ENCODE data around the gene ATRN.

ATRN gene

DNA sequence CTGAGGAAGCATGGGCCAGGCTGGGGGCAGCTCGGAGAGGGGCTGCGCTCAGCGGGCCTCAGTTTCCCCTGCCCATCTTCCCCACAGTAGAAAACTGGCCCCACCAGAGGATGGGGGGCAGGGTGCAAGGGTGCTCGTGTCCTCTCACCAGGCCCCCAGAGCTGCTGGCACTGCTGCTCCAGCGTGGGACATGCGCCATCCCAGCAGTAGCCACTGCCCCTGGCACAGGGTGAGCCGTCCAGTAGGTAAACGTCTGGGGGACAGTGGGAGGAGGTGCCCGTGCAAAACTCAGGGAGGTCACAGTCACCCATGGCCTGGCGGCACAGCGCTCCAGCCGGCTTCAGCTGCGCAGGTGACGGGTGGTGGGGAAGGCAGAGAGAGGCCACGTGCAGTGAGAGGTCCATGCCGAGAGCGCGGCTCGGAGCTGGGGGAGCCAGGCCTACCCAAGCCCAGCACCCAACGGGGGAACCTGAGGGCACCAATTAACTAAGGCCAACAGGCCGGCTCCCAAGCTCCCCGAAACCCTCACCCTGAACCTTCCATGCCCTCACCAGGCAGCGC lies 201.2 kb downstream of the ATRN start:
- H4K8ac ChIP-seq (ENCODE audit: low read depth, low read length): no peak overlapping the region
- no peak overlapping the region for H3K23ac ChIP-seq (ENCODE audit: low read length)
- no peak for DNase-seq
- H2AFZ ChIP-seq (ENCODE audit: insufficient read depth, low read length, poor library complexity): no peak overlapping the region
- H4K12ac ChIP-seq (ENCODE audit: low read depth, low read length): no peak overlapping the region
- H3K27ac ChIP-seq (ENCODE audit: low read depth, low read length): no peak overlapping the region
- no peak overlapping the region for H4K91ac ChIP-seq (ENCODE audit: low read depth, low read length)
- H3K14ac ChIP-seq (ENCODE audit: low read length): no peak overlapping the region
- H2BK5ac ChIP-seq (ENCODE audit: low read depth, low read length, poor library complexity): no peak overlapping the region
- H3K36me3 ChIP-seq (ENCODE audit: control insufficient read depth in 1 of 2, insufficient read depth in 2 of 2, low read length in 2 of 2): peaks cover 4 to 5% of the 10 kb centered on the region in 2 experiments
- no peak overlapping the region for H3K4me2 ChIP-seq (ENCODE audit: low read length)
- no peak overlapping the region for H3K9ac ChIP-seq (ENCODE audit: low read length)
- H3K18ac ChIP-seq (ENCODE audit: low read length): no peak overlapping the region
- H3K27me3 ChIP-seq (ENCODE audit: insufficient read depth, low read length): peaks cover 14% of the 10 kb centered on the region
- WGBS (ENCODE audit: extremely low coverage, insufficient coverage, insufficient read length): no CpG with 5 or more reads among the region's 23 CpGs
- H3K79me2 ChIP-seq (ENCODE audit: control insufficient read depth, insufficient read depth, low read length, poor library complexity): no peaks in the 10 kb centered on the region
- H3K4ac ChIP-seq (ENCODE audit: low read depth, low read length): no peak overlapping the region
- H3K79me1 ChIP-seq (ENCODE audit: low read length): no peaks in the 10 kb centered on the region
- peak overlapping the region; percentile 20 for H3K4me3 ChIP-seq (ENCODE audit: low read depth, low read length)
- H2BK120ac ChIP-seq (ENCODE audit: insufficient read depth, low read length, poor library complexity): no peak overlapping the region
- H2BK12ac ChIP-seq (ENCODE audit: low read length): no peak overlapping the region
- H3K4me1 ChIP-seq (ENCODE audit: control insufficient read depth in 1 of 2, insufficient read depth in 2 of 2, low read length in 2 of 2): peaks cover 0 to 2% of the 10 kb centered on the region in 2 experiments
- H2AK5ac ChIP-seq (ENCODE audit: low read length): no peak overlapping the region
- peaks cover 2% of the 10 kb centered on the region for H3K9me3 ChIP-seq (ENCODE audit: insufficient read depth, low read depth, low read length)

DNA sequence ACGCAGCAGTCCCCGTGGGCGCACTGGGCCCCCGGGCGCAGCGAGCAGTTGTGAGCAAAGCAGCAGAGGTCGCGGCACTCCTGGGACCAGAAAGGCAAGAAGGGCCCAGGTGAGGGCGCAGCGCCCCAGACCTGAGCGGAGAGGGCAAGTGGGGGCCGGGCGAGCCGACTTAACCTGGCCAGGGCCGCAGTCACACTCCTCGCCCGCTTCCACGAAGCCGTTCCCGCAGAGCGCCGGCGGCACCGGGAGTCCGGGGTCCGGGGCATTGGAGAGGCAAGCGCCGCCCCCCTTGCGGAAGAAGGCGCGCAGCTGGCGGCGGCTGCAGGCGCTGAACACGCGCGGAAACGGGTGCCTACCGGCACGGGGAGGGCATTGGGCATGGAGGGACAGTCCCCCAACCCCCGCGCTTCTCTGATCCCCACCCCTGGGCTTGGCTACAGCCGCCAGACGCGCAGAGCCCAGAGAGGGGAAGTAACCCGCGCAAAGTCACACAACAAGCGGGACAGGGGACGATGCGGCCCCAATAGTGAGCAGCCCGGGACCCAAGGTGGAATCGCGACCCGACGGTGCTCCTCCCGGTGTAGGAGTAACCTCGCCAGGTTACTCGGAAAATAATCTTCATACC lies 201.8 kb downstream of the ATRN start:
- Histone ChIP-seq H3K79me1 (ENCODE audit: low read length) (no peaks in the 10 kb centered on the region), H4K12ac (ENCODE audit: low read depth, low read length) (no peak overlapping the region), H3K27ac (ENCODE audit: low read depth, low read length) (no peak overlapping the region), H3K9ac (ENCODE audit: low read length) (no peak overlapping the region), H3K36me3 (ENCODE audit: control insufficient read depth in 1 of 2, insufficient read depth in 2 of 2, low read length in 2 of 2) (peaks cover 4 to 5% of the 10 kb centered on the region in 2 experiments), H2AK5ac (ENCODE audit: low read length) (no peak overlapping the region), H3K23ac (ENCODE audit: low read length) (no peak overlapping the region), H3K27me3 (ENCODE audit: insufficient read depth, low read length) (peaks cover 14% of the 10 kb centered on the region), H3K18ac (ENCODE audit: low read length) (no peak overlapping the region), H3K14ac (ENCODE audit: low read length) (no peak overlapping the region), H2BK5ac (ENCODE audit: low read depth, low read length, poor library complexity) (no peak overlapping the region), H3K4me2 (ENCODE audit: low read length) (no peak overlapping the region), H3K4me3 (ENCODE audit: low read depth, low read length) (no peak overlapping the region), H3K4me1 (ENCODE audit: control insufficient read depth in 1 of 2, insufficient read depth in 2 of 2, low read length in 2 of 2) (peaks cover 0 to 3% of the 10 kb centered on the region in 2 experiments), H2BK120ac (ENCODE audit: insufficient read depth, low read length, poor library complexity) (no peak overlapping the region), H4K91ac (ENCODE audit: low read depth, low read length) (no peak overlapping the region), H2BK12ac (ENCODE audit: low read length) (no peak overlapping the region), H3K9me3 (ENCODE audit: insufficient read depth, low read depth, low read length) (peaks cover 2% of the 10 kb centered on the region), H4K8ac (ENCODE audit: low read depth, low read length) (no peak overlapping the region), H3K4ac (ENCODE audit: low read depth, low read length) (no peak overlapping the region), H3K79me2 (ENCODE audit: control insufficient read depth, insufficient read depth, low read length, poor library complexity) (no peaks in the 10 kb centered on the region), H2AFZ (ENCODE audit: insufficient read depth, low read length, poor library complexity) (no peak overlapping the region)
- no peak for DNase-seq
- WGBS (ENCODE audit: extremely low coverage, insufficient coverage, insufficient read length): no CpG with 5 or more reads among the region's 58 CpGs

DNA sequence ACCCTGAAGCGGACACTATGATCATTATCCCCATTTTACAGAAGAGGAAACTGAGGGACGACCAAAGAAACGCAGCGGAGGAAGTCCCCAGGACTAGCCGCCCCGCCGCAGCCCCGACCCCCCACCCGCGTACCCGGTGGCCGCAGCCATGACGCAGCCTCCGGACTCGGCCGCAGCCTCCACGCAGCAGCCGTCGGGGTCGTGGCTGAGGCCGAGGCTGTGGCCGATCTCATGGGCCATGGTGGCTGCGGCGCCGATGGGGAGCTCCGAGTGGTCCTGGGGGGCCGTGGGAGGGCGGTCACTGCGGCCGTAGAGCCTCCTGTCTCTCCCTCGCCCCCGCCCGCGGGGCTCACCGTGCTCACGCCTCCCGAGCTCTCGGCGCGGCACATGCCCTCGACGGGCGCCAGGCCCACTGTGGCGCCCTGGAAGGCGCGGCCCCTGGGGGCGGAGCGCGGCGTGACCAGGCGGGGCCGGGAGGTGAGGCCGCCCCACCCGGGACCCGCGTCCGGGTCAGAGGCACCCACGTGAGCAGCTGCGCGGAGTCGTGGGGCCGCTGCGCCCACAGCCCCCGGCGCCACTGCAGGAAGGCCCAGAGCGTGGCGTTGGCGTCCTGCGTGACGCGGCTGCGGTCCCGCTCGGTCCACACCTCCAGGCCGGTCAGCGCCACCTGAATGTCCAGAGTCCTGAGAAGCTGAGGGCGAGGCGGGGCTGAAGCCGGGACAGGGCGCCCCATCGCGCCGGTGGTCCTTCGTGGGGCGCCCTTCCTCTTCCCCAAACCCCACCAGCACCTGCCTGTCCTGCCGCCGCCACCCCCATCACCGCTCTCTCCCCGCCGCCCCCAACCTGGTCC lies 202.6 kb downstream of the ATRN start:
- no peak overlapping the region for H2AFZ ChIP-seq (ENCODE audit: insufficient read depth, low read length, poor library complexity)
- H3K27me3 ChIP-seq (ENCODE audit: insufficient read depth, low read length): peaks cover 14% of the 10 kb centered on the region
- no peak overlapping the region for H3K18ac ChIP-seq (ENCODE audit: low read length)
- H2BK120ac ChIP-seq (ENCODE audit: insufficient read depth, low read length, poor library complexity): no peak overlapping the region
- no CpG with 5 or more reads among the region's 90 CpGs for WGBS (ENCODE audit: extremely low coverage, insufficient coverage, insufficient read length)
- H4K12ac ChIP-seq (ENCODE audit: low read depth, low read length): no peak overlapping the region
- no peak overlapping the region for H3K23ac ChIP-seq (ENCODE audit: low read length)
- peaks cover 2% of the 10 kb centered on the region for H3K9me3 ChIP-seq (ENCODE audit: insufficient read depth, low read depth, low read length)
- H3K4me2 ChIP-seq (ENCODE audit: low read length): no peak overlapping the region
- DNase-seq: no peak
- no peaks in the 10 kb centered on the region for H3K79me2 ChIP-seq (ENCODE audit: control insufficient read depth, insufficient read depth, low read length, poor library complexity)
- no peak overlapping the region for H4K91ac ChIP-seq (ENCODE audit: low read depth, low read length)
- no peaks in the 10 kb centered on the region for H3K79me1 ChIP-seq (ENCODE audit: low read length)
- no peak overlapping the region for H4K8ac ChIP-seq (ENCODE audit: low read depth, low read length)
- H3K27ac ChIP-seq (ENCODE audit: low read depth, low read length): no peak overlapping the region
- peaks cover 6 to 11% of the 10 kb centered on the region in 2 experiments for H3K4me1 ChIP-seq (ENCODE audit: control insufficient read depth in 1 of 2, insufficient read depth in 2 of 2, low read length in 2 of 2)
- no peak overlapping the region for H3K14ac ChIP-seq (ENCODE audit: low read length)
- peaks cover 4 to 5% of the 10 kb centered on the region in 2 experiments for H3K36me3 ChIP-seq (ENCODE audit: control insufficient read depth in 1 of 2, insufficient read depth in 2 of 2, low read length in 2 of 2)
- no peak overlapping the region for H2BK5ac ChIP-seq (ENCODE audit: low read depth, low read length, poor library complexity)
- H2AK5ac ChIP-seq (ENCODE audit: low read length): no peak overlapping the region
- H3K9ac ChIP-seq (ENCODE audit: low read length): no peak overlapping the region
- H2BK12ac ChIP-seq (ENCODE audit: low read length): no peak overlapping the region
- no peak overlapping the region for H3K4ac ChIP-seq (ENCODE audit: low read depth, low read length)
- H3K4me3 ChIP-seq (ENCODE audit: low read depth, low read length): no peak overlapping the region

DNA sequence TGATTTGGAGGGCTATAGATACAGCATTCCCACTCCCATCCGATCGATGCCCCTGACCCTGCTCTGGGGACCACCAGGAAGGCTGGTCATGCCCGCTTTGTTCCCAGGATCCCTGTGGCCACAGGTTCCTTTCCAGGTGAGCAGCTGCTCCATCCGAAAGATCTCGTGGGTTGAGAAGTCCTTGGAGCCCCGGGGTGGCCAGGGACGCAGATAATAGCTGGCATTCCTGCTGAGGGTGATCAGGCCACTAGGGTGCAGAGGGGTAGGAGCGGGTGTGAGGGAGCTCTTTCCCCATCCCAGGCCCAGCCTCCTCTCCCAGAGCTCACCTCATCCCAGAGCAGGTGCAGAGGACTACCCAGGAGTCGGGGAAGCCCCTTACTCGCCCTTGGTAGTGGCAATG lies 203.6 kb downstream of the ATRN start:
- DNase-seq: no peak
- Histone ChIP-seq H3K4me1 (ENCODE audit: control insufficient read depth in 1 of 2, insufficient read depth in 2 of 2, low read length in 2 of 2) (peaks cover 9 to 12% of the 10 kb centered on the region in 2 experiments), H3K9ac (ENCODE audit: low read length) (no peak overlapping the region), H4K8ac (ENCODE audit: low read depth, low read length) (no peak overlapping the region), H3K18ac (ENCODE audit: low read length) (no peak overlapping the region), H3K23ac (ENCODE audit: low read length) (no peak overlapping the region), H3K79me2 (ENCODE audit: control insufficient read depth, insufficient read depth, low read length, poor library complexity) (no peaks in the 10 kb centered on the region), H3K4me3 (ENCODE audit: low read depth, low read length) (no peak overlapping the region), H3K14ac (ENCODE audit: low read length) (no peak overlapping the region), H3K27ac (ENCODE audit: low read depth, low read length) (no peak overlapping the region), H2BK5ac (ENCODE audit: low read depth, low read length, poor library complexity) (no peak overlapping the region), H2AK5ac (ENCODE audit: low read length) (no peak overlapping the region), H3K79me1 (ENCODE audit: low read length) (peaks cover under 1% of the 10 kb centered on the region), H3K4me2 (ENCODE audit: low read length) (no peak overlapping the region), H3K9me3 (ENCODE audit: insufficient read depth, low read depth, low read length) (peaks cover 2% of the 10 kb centered on the region), H3K36me3 (ENCODE audit: control insufficient read depth in 1 of 2, insufficient read depth in 2 of 2, low read length in 2 of 2) (peaks cover 4 to 5% of the 10 kb centered on the region in 2 experiments), H2AFZ (ENCODE audit: insufficient read depth, low read length, poor library complexity) (no peak overlapping the region), H3K4ac (ENCODE audit: low read depth, low read length) (no peak overlapping the region), H2BK12ac (ENCODE audit: low read length) (no peak overlapping the region), H4K12ac (ENCODE audit: low read depth, low read length) (no peak overlapping the region), H3K27me3 (ENCODE audit: insufficient read depth, low read length) (peaks cover 14% of the 10 kb centered on the region), H2BK120ac (ENCODE audit: insufficient read depth, low read length, poor library complexity) (no peak overlapping the region), H4K91ac (ENCODE audit: low read depth, low read length) (no peak overlapping the region)
- WGBS (ENCODE audit: extremely low coverage, insufficient coverage, insufficient read length): no CpG with 5 or more reads among the region's 10 CpGs
